ENCODE data around the gene VCL. TPM values are rescaled to one million over a fixed set of nuclear protein-coding genes. Genes with fewer than 3 reads are reported as not detected.

Gene VCL
- total RNA-seq, 1 experiment from 2014 or later, result 291 TPM

DNA sequence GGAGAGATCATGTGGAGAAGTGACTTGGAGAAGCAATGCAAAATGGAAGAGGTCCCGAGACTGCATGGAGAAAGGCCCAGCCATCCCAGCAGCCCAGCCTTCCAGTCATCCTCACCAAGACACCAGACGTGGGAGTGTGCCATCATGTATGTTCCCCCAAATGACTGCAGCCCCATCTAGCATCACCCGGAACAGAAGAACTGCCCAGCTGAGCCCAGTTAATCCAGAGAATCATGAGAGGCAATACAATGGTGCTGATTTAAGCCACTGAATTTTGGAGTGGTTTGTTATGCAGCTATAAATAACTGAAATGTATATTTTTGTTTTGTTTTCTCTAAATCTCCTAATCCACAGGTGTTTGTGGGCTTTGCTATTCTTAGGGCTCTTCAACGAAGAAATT, 22.5 kb upstream of the VCL start:
- Histone ChIP-seq H2BK15ac (ENCODE audit: low read depth, low read length) (no peak overlapping the region), H4K20me1 (ENCODE audit: control insufficient read depth, insufficient read depth, insufficient read length) (no peaks in the 10 kb centered on the region), H3K4ac (ENCODE audit: low read depth, low read length) (no peak overlapping the region), H4K5ac (ENCODE audit: insufficient read length, low read depth, low read length) (no peak overlapping the region), H3K27ac (ENCODE audit: insufficient read length, low read depth, low read length) (no peak overlapping the region), H3K27me3 (ENCODE audit: insufficient read depth, low read length) (no peaks in the 10 kb centered on the region), H3K4me2 (ENCODE audit: insufficient read depth, insufficient read length, low read length) (no peak overlapping the region), H3K18ac (ENCODE audit: insufficient read length, low read depth, low read length) (no peak overlapping the region), H2BK20ac (ENCODE audit: low read depth, low read length, poor library complexity, severe bottlenecking) (no peak overlapping the region), H3K14ac (ENCODE audit: insufficient read depth, low read length) (no peak overlapping the region; the same call in 1 of the 2 replicates), H3K9me3 (ENCODE audit: control insufficient read depth, low read depth, low read length) (no peaks in the 10 kb centered on the region), H3K56ac (ENCODE audit: insufficient read length, low read depth, low read length) (no peak overlapping the region), H2BK12ac (ENCODE audit: insufficient read length, low read depth, low read length) (no peak overlapping the region), H3T11ph (ENCODE audit: low read length) (no peak overlapping the region), H3K23ac (ENCODE audit: insufficient read length, low read depth, low read length) (no peak overlapping the region), H3K4me1 (ENCODE audit: insufficient read depth, low read length) (peaks cover 2% of the 10 kb centered on the region; the same call in 1 of the 2 replicates), H3K79me2 (ENCODE audit: insufficient read depth, low read length) (no peaks in the 10 kb centered on the region), H3K23me2 (ENCODE audit: insufficient read length, low read depth, low read length, poor library complexity, severe bottlenecking) (no peaks in the 10 kb centered on the region), H2AK5ac (ENCODE audit: insufficient read length, low read length) (no peak overlapping the region), H3K9ac (ENCODE audit: extremely low read depth, insufficient read length, low read length) (no peak overlapping the region), H2BK5ac (ENCODE audit: insufficient read length, low read length) (no peak overlapping the region), H4K91ac (ENCODE audit: insufficient read length, low read depth, low read length) (no peak overlapping the region), H2AFZ (ENCODE audit: low read length) (no peak overlapping the region), H2BK120ac (ENCODE audit: low read depth, low read length, poor library complexity, severe bottlenecking) (no peak overlapping the region), H4K8ac (replicated peaks; ENCODE audit: insufficient read length, low read depth, low read length) (no peak overlapping the region), H3K79me1 (ENCODE audit: insufficient read depth, low read depth, low read length, poor library complexity, severe bottlenecking) (no peaks in the 10 kb centered on the region)
- Mint-ChIP-seq H3K4me1 (peaks cover 16 to 23% of the 10 kb centered on the region in 2 experiments; a peak in 3 of 4 replicates), H3K27me3 (ENCODE audit: low read depth) (no peaks in the 10 kb centered on the region), H3K4me3 (no peak overlapping the region), H3K9me3 (peaks cover 4 to 8% of the 10 kb centered on the region in 2 experiments; a peak in 4 of 5 replicates), H3K27ac (no peak overlapping the region; a peak in 1 of 7 replicates), H3K36me3 (ENCODE audit: insufficient read depth in 1 of 3, low read depth in 3 of 3) (peaks cover 0 to 9% (median 2%) of the 10 kb centered on the region in 3 experiments; a peak in 2 of 7 replicates)
- DNase-seq, result no peak
- TF ChIP-seq, protein P1, sequence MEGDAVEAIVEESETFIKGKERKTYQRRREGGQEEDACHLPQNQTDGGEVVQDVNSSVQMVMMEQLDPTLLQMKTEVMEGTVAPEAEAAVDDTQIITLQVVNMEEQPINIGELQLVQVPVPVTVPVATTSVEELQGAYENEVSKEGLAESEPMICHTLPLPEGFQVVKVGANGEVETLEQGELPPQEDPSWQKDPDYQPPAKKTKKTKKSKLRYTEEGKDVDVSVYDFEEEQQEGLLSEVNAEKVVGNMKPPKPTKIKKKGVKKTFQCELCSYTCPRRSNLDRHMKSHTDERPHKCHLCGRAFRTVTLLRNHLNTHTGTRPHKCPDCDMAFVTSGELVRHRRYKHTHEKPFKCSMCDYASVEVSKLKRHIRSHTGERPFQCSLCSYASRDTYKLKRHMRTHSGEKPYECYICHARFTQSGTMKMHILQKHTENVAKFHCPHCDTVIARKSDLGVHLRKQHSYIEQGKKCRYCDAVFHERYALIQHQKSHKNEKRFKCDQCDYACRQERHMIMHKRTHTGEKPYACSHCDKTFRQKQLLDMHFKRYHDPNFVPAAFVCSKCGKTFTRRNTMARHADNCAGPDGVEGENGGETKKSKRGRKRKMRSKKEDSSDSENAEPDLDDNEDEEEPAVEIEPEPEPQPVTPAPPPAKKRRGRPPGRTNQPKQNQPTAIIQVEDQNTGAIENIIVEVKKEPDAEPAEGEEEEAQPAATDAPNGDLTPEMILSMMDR (conservative IDR thresholded peaks at IDR 0.05), result no peak
- no CpG with 5 or more reads among the region's 4 CpGs for WGBS (ENCODE audit: extremely low coverage, insufficient read length, low lambda C conversion rate)

All from H9 (cell line).